CD4-positive, alpha-beta T cell treated with Interleukin-4 for 4 hours (primary cell): Measurements from ENCODE around the gene USP9Y.
A peak's percentile ranks its signal among the peaks of the same experiment; 100 is the strongest.

ENCODE experiments used
- DNase-seq: peaks from one replicate; pipeline ENCODE4 v3.0.0-alpha.2; 2020

Gene USP9Y

GRCh38 chrY:12784521-12784920, 83.5 kb downstream of the USP9Y start:
- DNase-seq: no peak

DNA sequence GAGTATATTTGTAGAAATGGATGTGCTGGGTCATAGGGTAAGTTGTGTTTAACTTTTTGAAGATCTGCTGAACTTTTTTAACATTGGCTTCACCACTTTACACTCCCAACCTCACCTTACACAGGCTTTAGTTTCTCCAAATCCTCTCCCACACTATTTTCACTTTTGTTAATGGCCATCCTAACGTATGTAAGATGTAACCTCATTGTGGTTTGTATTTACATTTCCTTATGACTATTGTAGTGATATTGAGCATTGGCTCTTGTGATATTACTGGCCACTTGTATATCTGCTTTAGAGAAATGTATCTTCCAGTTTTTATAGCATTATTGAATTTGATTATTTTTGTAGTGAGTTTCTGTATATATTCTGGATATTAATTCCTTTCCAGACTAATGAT, 93.0 kb downstream of the USP9Y start:
- DNase-seq: no peak

GRCh38 chrY:12808046-12808445, 107.0 kb downstream of the USP9Y start:
- no peak for DNase-seq

GRCh38 chrY:12809034-12809433, 108.0 kb downstream of the USP9Y start:
- DNase-seq: no peak

DNA sequence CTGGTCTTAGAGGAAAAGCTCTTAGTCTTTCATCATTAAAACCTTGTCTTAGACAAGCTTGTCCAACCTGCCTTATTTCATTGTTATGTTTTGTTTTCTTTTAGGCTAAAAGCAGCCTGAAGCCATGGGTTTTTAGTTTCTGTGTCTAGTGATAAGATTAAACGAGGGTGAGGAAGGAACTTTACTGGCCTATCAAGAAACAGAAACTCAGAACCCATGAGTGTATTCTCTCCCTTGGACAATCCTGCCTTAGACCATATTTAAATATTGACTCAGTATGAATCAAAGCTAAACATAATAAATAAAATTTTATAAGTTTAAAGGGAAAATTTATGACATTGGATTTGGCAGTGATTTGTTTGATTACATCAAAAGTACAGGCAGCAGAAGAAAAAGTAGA, 122.4 kb downstream of the USP9Y start:
- no peak for DNase-seq

DNA sequence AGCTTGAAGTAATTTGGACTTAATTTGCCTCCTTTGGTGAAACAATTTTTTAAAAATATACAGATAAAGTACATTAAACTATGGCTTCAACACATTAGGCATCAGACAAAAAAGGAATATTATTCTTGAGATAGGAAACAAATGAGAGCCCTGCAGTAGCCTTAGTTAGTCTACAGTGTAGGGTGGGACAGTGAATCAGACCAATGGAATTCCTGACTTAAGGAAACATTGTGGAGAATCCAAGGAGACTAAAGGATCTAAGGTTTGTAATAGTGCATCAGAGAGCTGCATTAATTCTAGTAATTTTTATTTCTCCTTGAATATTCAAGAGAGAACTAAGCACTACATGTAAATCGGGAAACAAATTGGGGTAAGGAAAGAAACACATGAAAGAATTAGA, 125.8 kb downstream of the USP9Y start:
- DNase-seq: no peak

DNA sequence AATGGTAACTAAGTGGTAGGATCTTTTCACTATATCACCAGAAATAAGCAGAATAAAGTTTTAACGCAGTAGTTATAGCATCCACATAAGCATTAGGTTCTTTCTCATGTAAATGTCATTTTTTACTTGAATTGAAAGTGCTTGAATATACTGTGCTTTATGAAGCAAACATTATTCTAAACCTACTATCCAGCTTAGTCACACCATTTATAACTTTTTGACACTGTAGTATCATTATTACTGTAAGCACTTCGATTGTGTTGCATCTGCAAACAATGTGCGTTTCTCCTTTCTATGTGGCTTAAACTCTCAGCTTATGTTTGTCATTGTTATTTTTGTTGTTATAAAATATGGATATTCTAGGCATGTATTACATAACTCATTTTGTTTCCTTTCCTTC, 132.3 kb downstream of the USP9Y start:
- no peak for DNase-seq

DNA sequence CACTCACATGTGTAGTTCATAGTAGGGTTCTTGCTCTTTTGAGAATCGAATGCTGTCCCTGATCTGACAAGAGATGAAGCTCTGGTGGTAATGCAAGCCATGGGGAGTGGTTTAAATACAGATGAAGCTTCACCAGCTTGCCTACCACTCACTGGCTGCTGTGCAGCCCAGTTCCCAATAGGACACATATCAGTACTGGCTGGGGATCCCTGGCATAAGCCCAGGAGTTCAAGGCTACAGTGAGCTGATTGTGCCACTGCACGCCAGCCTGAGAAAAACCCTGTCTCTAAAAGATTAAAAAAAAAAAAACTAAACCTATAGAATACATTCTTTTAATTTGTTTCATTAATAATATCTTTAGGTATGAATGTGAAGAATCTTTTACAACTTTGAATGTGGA, 136.5 kb downstream of the USP9Y start:
- DNase-seq: no peak

- no peak for DNase-seq
These were observed 140.3 kb downstream of the USP9Y start for GRCh38 chrY:12841368-12841767.

- no peak for DNase-seq
These were observed 145.8 kb downstream of the USP9Y start for GRCh38 chrY:12846793-12847192.

- no peak for DNase-seq
These were observed 154.8 kb downstream of the USP9Y start for GRCh38 chrY:12855791-12856275.

DNA sequence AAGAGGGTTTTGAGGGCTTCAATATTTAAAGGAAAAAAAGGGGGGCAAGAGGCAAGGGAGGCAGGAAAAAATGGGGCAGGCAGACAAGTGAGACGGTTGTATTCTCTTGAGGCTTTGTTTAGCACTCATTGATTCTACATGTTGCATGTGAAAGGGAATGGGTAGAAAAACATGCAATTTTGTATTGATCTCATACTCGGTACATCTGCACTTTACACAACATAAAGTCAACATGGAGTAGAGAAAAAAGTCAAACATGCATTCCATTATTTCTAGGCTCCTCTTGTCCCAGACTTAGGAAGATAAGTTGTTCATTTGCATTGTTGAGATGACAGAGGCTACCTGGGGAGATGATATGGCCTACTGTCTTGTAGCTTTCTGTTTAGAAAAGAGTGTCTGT, 166.9 kb downstream of the USP9Y start:
- DNase-seq: no peak

DNA sequence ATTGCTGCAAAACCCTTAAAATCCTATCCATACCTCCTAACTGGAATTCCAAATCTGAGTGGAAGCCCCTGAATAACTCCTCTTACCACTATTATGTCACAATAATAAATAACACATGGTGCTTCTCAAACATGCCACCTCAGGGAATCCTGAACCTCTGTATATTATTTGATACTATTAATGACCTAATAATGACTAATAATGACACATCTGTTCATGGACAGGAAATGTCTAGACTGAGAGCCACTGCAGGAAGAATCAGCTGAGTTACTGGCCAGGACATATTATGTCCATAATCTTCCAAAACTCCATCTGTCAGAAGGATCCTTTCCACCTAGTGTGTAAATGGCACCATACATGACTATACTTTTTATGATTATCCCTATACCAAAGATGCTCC, 195.9 kb downstream of the USP9Y start:
- no peak for DNase-seq

DNA sequence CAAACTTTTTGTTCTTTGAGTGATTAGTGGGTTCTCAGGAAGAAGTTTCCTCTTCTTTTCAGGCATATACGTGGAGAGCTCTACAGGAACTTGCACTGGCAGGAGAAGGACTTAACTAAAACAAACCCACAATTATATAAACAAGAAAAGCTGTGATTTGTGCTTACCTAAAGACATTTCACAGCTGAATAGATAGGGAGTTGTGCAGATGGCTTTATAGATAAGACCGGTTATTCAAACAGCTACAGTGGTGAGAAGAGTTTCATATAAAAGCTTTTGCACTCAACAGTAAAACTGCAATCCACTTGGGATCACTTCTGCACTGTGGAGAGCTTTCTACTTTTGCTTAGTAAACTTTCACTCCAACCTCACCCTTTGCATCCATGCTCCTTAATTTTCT, 197.6 kb downstream of the USP9Y start:
- no peak for DNase-seq

- DNase-seq: peak; percentile 91
These were observed 203.8 kb downstream of the USP9Y start, which contains the start of gene DDX3Y for GRCh38 chrY:12904618-12905516. DDX3Y (plus strand) TSS chrY:12904868; CDS start chrY:12904937, 69 bp downstream.

GRCh38 chrY:12905517-12905872, 204.5 kb downstream of the USP9Y start:
- peak; percentile 55 for DNase-seq

DNA sequence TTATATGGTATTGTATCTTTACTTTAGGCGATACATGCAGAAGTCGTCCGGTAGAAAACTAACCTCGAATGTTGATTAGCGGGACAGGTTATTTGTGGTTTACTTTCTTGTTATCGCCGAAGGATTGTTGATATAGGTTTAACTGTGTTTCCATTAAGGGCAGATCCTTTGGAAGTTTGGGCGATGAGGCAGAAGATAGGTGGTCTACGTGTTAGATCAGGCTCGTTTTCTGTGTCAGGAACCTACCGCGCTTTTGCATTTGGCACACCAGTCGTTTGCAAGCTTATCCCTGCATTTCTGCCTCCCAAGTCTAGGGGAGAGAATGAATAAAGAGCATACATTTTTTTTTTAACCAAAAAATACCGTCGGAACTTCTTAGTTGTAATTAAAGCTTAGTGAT, 204.9 kb downstream of the USP9Y start:
- no peak for DNase-seq
